Measurements from ENCODE around the gene DRAM1. TPM values are rescaled to one million over a fixed set of nuclear protein-coding genes. Genes with fewer than 3 reads are reported as not detected.
A peak's percentile ranks its signal among the peaks of the same experiment; 100 is the strongest.

Gene DRAM1
- total RNA-seq, 2 experiments from 2014 or later = 1.4 to 2.5 TPM

DNA sequence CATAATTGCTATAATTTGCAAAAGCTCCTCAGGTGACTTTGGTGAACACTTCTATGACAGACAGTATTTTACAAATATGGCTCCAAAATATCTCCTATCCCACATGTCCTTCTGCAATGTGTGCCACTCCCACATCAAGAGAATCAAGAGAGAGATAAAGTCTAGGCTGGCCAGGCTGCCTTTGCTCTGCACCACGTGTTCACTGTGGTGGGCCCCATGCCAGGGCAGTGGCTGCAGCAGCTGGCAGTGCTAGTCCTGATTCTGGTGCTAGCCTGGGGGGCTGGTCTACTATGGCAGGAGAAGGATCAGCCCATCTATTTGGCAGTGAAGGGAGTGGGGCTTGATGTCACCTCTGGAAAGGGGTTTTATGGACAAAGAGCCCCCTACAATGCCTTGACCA lies 86.3 kb downstream of the DRAM1 start:
- no peak for DNase-seq
- H3K27ac Mint-ChIP-seq = no peak overlapping the region
- H3K4me3 Mint-ChIP-seq = no peak overlapping the region
- POLR2A ChIA-PET = no interaction called here
- CTCF ChIA-PET = interaction anchor here (1.7 kb wide), 1 partner anchor 15 kb away, joined by 5 read pairs; no protein-coding TSS in a partner anchor
- H3K4me1 Mint-ChIP-seq = peaks cover 14% of the 10 kb centered on the region
- H3K9me3 Mint-ChIP-seq = peaks cover 2% of the 10 kb centered on the region
- H3K36me3 Mint-ChIP-seq (ENCODE audit: low read depth) = no peaks in the 10 kb centered on the region
- H3K27me3 Mint-ChIP-seq = peaks cover 2% of the 10 kb centered on the region

DNA sequence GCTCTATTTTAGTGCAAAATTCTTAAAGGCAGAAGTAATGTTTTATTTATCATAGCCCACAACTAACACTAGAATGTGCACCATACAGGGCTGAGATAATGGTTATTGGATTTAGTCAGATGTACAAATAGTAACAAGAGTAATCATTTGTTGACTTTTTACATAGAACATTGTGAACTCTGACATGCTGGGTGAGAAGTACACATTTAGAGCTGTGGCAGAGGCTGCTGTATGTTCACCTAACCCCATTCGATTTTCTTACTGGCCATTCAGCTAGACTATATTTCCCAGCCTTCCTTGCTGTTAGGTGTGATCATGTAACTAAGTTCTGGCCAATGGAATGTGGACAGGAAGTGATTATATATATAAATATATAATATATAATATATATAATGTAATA lies 89.1 kb downstream of the DRAM1 start:
- ChIA-PET POLR2A (no interaction called here), CTCF (interaction anchor here (1.3 kb wide), 1 partner anchor 15 kb away, joined by 5 read pairs; no protein-coding TSS in a partner anchor)
- H3K27ac Mint-ChIP-seq = no peak overlapping the region
- peaks cover 17% of the 10 kb centered on the region for H3K4me1 Mint-ChIP-seq
- no peak for DNase-seq
- H3K9me3 Mint-ChIP-seq = peaks cover 3% of the 10 kb centered on the region
- H3K36me3 Mint-ChIP-seq (ENCODE audit: low read depth) = no peaks in the 10 kb centered on the region
- H3K4me3 Mint-ChIP-seq = no peak overlapping the region
- H3K27me3 Mint-ChIP-seq = peaks cover 8% of the 10 kb centered on the region

DNA sequence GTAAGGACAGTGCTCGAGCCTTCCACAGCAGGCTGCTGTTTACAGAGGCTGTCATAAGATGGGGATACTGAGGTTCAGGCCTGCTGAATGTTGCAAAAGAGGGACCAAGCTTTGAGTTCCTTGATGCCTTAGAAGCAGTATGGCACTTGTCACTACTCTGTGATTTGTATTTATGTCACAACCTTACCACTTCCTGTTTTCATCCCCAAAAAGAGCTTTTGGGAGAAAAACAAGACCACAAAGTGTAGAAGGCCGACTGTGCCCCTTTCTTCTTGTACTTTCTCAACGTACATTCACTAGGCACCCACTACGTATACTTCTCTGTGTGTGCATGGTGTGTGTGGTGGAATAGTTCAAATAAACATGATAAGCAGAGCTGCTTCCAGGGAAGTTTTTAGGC lies 90.1 kb downstream of the DRAM1 start:
- peak; percentile 11 for DNase-seq

DNA sequence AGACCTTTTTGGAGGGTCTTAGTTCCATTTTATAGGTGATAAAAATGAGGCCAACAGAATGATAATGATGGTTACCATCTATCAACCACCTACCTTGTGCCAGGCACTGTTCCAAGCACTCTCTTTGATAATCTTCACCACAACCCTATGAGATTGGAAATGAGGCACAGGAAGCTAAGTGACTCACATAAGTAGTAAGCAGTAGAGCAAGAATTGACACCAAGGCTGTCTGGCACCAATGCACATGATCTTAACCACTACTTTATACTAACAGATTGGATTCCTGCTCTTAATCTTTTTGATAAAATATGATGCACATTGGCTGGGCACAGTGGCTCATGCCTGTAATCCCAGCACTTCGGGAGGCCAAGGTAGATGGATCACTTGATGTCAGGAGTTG lies 91.4 kb downstream of the DRAM1 start:
- no peaks in the 10 kb centered on the region for H3K36me3 Mint-ChIP-seq (ENCODE audit: low read depth)
- POLR2A ChIA-PET = no interaction called here
- peaks cover 3% of the 10 kb centered on the region for H3K9me3 Mint-ChIP-seq
- no peak overlapping the region for H3K4me3 Mint-ChIP-seq
- DNase-seq = no peak
- CTCF ChIA-PET = no interaction called here
- peaks cover 10% of the 10 kb centered on the region for H3K27me3 Mint-ChIP-seq
- H3K4me1 Mint-ChIP-seq = peaks cover 17% of the 10 kb centered on the region
- H3K27ac Mint-ChIP-seq = no peak overlapping the region

More for the DNA sequence above, 90.1 kb downstream of the DRAM1 start:
- peaks cover 3% of the 10 kb centered on the region for H3K9me3 Mint-ChIP-seq
- POLR2A ChIA-PET = no interaction called here
- H3K36me3 Mint-ChIP-seq (ENCODE audit: low read depth) = no peaks in the 10 kb centered on the region
- peak overlapping the region; percentile 48 for H3K27ac Mint-ChIP-seq
- peaks cover 17% of the 10 kb centered on the region for H3K4me1 Mint-ChIP-seq
- CTCF ChIA-PET = interaction anchor here (1.2 to 1.3 kb wide), 3 partner anchors 14 to 93 kb away, joined by 3 to 5 read pairs (median 3); no protein-coding TSS in a partner anchor
- peaks cover 10% of the 10 kb centered on the region for H3K27me3 Mint-ChIP-seq
- no peak overlapping the region for H3K4me3 Mint-ChIP-seq

Other genes starting within 250 kb of the DRAM1 start
- gene CHPT1, start 179.9 kb upstream of the DRAM1 start, total RNA-seq = 10 to 100 TPM in 1 of 2 experiments, 1 to 10 TPM in 1; 9.5 to 11.8 TPM
- gene SYCP3, start 138.1 kb upstream of the DRAM1 start, total RNA-seq = under 1 TPM; 0.35 to 0.75 TPM
- 10 to 100 TPM; 57.4 to 68.7 TPM for gene GNPTAB, start 46.6 kb upstream of the DRAM1 start, total RNA-seq
- 10 to 100 TPM; 46.7 to 58.6 TPM for gene WASHC3, start 184.4 kb downstream of the DRAM1 start, total RNA-seq
- gene NUP37, start 242.5 kb downstream of the DRAM1 start, total RNA-seq = 10 to 100 TPM; 58.3 to 58.9 TPM
- gene PARPBP, start 242.6 kb downstream of the DRAM1 start, total RNA-seq = 10 to 100 TPM; 26.6 to 28.4 TPM

All from activated CD4-positive, alpha-beta T cell treated with anti-CD3 and anti-CD28 coated beads, Interleukin-2, amount 10 ng/mL, durations not matched to agents 7 days and 5 days (primary cell).